Skeletal muscle cell (primary cell): ENCODE measurements around the gene UBL5.

Experiments
- DNase-seq: peaks from one replicate; pipeline ENCODE4 v3.0.0-alpha.2; 2010; ENCODE audit warnings: low read depth
- H3K4me3 ChIP-seq: 2 replicates; pipeline ENCODE4 v1.5.1; 2011; ENCODE audit warnings: low read depth, mild to moderate bottlenecking, control low read depth, low read length, moderate library complexity

UBL5 gene

DNA sequence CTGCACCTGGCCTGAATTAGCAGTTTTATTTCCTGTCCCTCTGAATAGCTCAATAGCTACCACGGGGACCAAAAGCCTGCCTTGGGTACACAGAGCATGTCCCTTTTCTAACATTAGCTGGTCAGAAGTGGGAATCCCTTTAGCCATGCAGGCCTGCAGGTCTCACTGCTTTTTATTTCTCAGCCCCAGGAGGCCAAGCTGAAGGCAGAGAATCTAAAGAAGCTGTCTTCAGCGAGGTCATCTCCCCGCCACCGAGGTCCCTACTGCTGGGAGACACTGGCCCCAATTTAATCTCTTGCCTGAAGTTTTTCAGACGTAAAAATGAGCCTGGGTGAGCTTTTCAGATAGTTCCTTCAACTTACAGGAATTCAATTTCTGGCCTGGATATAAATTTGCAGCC, 48.1 kb downstream of the UBL5 start:
- DNase-seq = no peak
- no peak overlapping the region for H3K4me3 ChIP-seq

DNA sequence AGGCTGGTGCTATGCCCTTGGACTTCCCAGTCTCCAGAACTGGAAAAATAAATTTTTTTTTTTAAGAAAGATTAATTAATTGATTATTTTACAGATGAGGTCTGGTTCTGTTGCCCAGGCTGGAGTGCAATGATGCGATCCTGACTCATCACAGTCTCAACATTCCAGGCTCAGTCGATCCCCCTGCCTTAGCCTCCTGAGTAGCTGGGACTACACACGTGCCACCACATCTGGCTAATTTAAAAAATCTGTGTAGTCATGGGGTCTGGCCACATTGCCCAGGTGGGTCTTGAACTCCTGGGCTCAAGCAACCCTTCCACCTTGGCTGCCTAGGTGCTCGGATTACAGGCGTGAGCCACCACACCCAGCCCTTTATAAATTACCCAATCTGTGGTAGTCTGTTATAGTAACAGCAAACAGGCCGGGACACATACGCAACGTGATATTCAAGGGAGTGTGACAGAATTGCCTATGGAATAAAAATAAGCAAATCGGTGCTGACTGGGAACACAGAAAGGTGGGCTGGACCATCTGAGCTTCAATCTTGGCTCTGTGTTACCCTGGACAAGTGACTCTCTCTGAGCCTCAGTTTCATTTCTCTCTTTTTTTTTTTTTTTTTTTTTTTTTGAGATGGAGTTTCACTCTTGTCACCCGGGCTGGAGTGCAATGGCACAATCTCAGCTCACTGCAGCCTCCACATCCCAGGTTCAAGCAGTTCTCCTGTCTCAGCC, 50.2 kb downstream of the UBL5 start:
- peak; percentile 3 for DNase-seq
- H3K4me3 ChIP-seq = no peak overlapping the region

DNA sequence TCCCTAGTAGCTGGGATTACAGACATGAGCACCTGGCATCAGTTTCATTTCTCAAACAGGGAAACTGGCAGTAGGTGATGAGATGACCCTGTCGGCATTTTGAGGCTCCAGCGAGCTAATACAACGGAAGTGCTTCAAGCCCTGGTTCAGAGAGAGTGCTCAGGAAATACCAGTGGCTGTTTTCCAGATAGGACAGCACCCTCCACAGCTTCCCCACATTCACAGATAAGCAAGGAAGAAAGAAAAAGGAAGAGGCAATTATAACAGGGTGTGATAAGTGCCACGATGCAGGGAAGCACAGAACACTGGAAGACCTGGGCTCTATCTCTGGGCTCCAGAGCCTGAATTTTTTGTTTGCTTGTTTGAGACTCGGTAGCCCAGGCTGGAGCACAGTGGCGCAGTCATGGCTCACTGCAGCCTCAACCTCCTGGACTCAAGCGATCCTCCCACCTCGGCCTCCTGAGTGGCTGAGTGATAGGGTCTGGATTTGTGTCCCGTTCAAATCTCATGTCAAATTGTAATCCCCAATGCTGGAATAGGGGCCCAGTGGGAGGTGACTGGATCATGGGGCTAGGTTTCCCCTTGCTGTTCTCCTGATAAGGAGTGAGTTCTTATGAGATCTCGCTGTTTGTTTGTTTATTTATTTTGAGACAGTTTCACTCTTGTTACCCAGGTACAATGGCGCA, 50.9 kb downstream of the UBL5 start:
- no peak for DNase-seq

More for the DNA sequence above, 50.9 kb downstream of the UBL5 start:
- no peak overlapping the region for H3K4me3 ChIP-seq
